ENCODE measurements around the gene B3GAT1.

DNA sequence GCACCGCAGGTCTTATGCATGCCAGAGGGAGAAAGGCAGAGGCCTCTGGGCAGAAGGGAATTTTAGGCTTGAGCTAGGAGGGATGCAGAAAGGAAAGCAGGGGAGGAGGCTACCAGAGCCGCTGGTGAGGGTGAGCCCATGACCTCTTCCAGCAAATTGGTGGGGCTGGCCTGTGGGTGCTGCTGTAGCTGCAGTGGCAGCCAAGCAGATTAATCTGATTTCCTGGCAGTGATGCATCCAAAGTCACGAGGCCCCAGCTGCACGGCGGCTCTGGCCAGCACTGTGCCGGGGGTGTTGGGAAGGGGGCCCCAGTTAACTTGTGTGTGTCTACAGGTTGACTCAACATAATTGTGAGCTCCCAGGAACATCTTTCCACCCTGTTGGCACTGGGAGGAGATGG, 41.4 kb upstream of the B3GAT1 start:
- TF ChIP-seq, protein P1, sequence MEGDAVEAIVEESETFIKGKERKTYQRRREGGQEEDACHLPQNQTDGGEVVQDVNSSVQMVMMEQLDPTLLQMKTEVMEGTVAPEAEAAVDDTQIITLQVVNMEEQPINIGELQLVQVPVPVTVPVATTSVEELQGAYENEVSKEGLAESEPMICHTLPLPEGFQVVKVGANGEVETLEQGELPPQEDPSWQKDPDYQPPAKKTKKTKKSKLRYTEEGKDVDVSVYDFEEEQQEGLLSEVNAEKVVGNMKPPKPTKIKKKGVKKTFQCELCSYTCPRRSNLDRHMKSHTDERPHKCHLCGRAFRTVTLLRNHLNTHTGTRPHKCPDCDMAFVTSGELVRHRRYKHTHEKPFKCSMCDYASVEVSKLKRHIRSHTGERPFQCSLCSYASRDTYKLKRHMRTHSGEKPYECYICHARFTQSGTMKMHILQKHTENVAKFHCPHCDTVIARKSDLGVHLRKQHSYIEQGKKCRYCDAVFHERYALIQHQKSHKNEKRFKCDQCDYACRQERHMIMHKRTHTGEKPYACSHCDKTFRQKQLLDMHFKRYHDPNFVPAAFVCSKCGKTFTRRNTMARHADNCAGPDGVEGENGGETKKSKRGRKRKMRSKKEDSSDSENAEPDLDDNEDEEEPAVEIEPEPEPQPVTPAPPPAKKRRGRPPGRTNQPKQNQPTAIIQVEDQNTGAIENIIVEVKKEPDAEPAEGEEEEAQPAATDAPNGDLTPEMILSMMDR (IDR thresholded peaks at IDR 0.05) = no peak
- no peak for TF ChIP-seq POLR2AphosphoS5 (IDR thresholded peaks at IDR 0.05; ENCODE audit: insufficient read depth in 1 of 2, low read depth in 1 of 2)
- TF ChIP-seq POLR2A (IDR thresholded peaks at IDR 0.05) = no peak
